ENCODE measurements around the gene TRPM7. TPM values are rescaled to one million over a fixed set of nuclear protein-coding genes. Genes with fewer than 3 reads are reported as not detected.
"Not testable (repeated sequence)": the region's sequence is repeated elsewhere in the genome, so short reads cannot be mapped to it uniquely, and the experiment has no call there.

The TRPM7 gene
- total RNA-seq, 1 donor from 2014 or later = 42.4 TPM

DNA sequence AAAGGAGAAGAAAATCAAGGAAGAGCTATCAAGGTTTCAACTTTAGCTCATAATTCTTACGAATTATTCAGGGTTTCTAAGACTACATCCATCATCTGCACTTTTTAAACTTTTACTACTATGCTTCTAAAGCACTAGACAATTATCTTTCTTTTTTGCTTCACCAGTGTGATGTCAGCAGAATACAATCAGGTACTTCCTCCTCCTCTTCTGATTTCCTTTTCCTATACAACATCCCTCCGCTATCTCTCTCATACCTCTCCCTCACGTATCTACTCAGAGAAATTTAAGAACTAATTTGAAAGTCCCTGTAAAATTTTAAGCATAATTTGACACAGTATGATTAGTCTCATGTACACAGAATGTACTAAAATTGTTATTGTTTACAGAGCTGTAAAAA is 92.8 kb downstream of the TRPM7 start:
- H3K27me3 Mint-ChIP-seq (ENCODE audit: insufficient read depth) = no peaks in the 10 kb centered on the region
- no peak for DNase-seq (ENCODE audit: low spot score)
- H3K27ac Mint-ChIP-seq = no peak overlapping the region
- H3K36me3 Mint-ChIP-seq (ENCODE audit: low read depth) = peaks cover 41% of the 10 kb centered on the region
- no peak overlapping the region for H3K4me3 Mint-ChIP-seq
- H3K9me3 Mint-ChIP-seq = no peaks in the 10 kb centered on the region
- intact Hi-C loops (cut with micrococcal nuclease) = no loop called here
- no peaks in the 10 kb centered on the region for H3K4me1 Mint-ChIP-seq (ENCODE audit: low read depth)

DNA sequence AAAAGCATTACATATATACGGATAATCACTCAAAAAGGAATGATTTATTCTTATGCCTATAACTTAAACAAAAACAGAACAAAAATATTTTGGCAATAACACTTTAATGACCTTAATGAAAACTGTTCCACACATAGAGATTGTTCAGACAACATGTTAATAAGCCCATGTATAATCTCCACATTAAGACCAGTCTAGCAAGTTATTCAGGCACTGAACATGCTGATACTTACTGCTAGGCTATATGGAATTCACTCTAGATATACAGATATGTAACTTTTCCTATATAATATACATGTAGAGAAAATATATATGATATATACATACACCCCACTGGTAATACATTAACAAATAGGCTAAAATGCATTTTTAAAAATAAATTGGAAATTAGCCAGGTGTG is 96.3 kb downstream of the TRPM7 start:
- Mint-ChIP-seq H3K4me1 (ENCODE audit: low read depth) (peaks cover 5% of the 10 kb centered on the region), H3K27me3 (ENCODE audit: insufficient read depth) (no peaks in the 10 kb centered on the region), H3K36me3 (ENCODE audit: low read depth) (peaks cover 40% of the 10 kb centered on the region), H3K4me3 (no peak overlapping the region), H3K27ac (no peak overlapping the region), H3K9me3 (no peaks in the 10 kb centered on the region)
- intact Hi-C loops (cut with micrococcal nuclease) = no loop called here
- no peak for DNase-seq (ENCODE audit: low spot score)

DNA sequence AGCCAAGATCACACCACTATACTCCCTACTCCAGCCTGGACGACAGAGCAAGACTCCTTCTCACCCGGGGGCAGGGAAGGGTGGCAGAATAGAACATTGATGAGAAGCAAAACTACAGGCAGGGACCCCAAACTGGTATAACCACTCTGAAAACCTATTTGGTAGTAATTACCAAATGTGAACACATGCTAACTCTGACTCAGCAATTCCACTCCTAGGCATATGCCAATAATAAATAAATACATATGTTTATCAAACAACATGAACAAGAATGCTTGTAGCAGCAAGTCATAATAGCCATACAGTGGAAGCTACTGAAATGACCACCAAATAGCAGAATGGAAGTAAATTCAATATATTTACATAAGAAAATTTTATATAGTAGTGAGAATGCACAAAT is 109.1 kb downstream of the TRPM7 start:
- no peak overlapping the region for H3K27ac Mint-ChIP-seq
- intact Hi-C loops (cut with micrococcal nuclease) = loop anchor here (5.0 kb wide), 1 partner anchor 35 kb away; no protein-coding TSS in a partner anchor

DNA sequence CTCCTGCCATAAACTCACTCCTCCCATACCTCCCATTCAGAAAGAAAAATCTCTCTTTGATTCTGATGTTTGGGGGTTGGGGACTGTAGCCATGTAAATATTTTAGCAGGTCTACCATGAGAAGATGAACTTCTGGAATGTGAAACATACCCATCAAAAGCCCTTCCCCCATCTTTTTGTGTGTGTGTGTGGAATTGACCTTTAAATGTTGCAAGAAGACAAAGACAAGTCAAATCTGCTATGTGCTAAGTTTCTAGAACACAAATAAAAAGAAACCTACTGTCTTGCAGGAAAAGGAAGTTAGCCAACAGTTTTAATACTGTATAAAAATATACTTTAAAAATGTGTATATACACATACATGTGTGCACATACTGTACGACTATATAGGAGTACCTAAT is 110.4 kb downstream of the TRPM7 start:
- intact Hi-C loops (cut with micrococcal nuclease) = loop anchor here (5.0 kb wide), 1 partner anchor 36 kb away; no protein-coding TSS in a partner anchor
- DNase-seq (ENCODE audit: low spot score) = no peak
- H3K4me3 Mint-ChIP-seq = no peak overlapping the region
- H3K4me1 Mint-ChIP-seq (ENCODE audit: low read depth) = peaks cover 10% of the 10 kb centered on the region
- no peaks in the 10 kb centered on the region for H3K27me3 Mint-ChIP-seq (ENCODE audit: insufficient read depth)
- H3K36me3 Mint-ChIP-seq (ENCODE audit: low read depth) = peaks cover 30% of the 10 kb centered on the region
- H3K9me3 Mint-ChIP-seq = no peaks in the 10 kb centered on the region
- H3K27ac Mint-ChIP-seq = no peak overlapping the region

More for the DNA sequence above, 109.1 kb downstream of the TRPM7 start:
- DNase-seq (ENCODE audit: low spot score) = no peak
- Mint-ChIP-seq H3K36me3 (ENCODE audit: low read depth) (peaks cover 34% of the 10 kb centered on the region), H3K9me3 (no peaks in the 10 kb centered on the region), H3K27me3 (ENCODE audit: insufficient read depth) (no peaks in the 10 kb centered on the region), H3K4me3 (no peak overlapping the region), H3K4me1 (ENCODE audit: low read depth) (peaks cover 10% of the 10 kb centered on the region)

DNA sequence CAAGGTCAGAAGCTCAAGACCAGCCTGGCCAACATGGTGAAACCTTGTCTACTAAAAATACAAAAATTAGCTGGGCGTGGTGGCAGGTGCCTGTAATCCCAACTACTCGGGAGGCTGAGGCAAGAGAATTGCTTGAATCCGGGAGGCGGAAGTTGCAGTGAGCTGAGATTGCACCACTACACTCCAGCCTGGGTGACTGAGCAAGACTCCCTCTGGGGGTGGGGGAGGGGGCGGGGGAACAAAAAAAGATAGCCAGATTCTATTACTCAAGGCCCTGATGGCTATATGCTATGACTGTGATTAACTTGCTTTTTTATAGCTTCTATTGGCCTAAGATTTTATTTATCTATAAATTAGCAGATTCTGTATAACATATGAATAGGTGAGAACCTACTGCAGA is 112.8 kb downstream of the TRPM7 start:
- not testable (repeated sequence) for DNase-seq (ENCODE audit: low spot score)

DNA sequence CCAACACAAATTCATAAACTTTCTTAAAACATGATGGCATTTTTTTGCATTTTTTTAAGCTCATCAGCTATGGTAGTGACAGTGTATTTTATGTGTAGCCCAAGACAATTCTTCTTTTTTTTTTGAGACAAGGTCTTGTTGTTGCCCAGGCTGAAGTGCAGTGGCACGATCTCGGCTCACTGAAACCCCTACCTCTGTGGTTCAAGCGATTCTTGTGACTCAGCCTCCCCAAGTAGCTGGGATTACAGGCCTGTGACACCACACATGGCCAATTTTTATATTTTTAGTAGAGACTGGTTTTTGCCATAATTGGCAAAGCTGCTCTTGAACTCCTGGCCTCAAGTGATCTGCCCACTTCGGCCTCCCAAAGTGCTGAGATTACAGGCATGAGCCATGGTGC is 122.8 kb downstream of the TRPM7 start:
- H3K4me3 Mint-ChIP-seq = no peak overlapping the region
- no peak for DNase-seq (ENCODE audit: low spot score)

More for the DNA sequence above, 112.8 kb downstream of the TRPM7 start:
- intact Hi-C loops (cut with micrococcal nuclease); H3K4me3 Mint-ChIP-seq; H3K4me1 Mint-ChIP-seq (ENCODE audit: low read depth); H3K27ac Mint-ChIP-seq; H3K27me3 Mint-ChIP-seq (ENCODE audit: insufficient read depth); H3K9me3 Mint-ChIP-seq: not testable (repeated sequence)
- H3K36me3 Mint-ChIP-seq (ENCODE audit: low read depth) = peaks cover 41% of the 10 kb centered on the region

DNA sequence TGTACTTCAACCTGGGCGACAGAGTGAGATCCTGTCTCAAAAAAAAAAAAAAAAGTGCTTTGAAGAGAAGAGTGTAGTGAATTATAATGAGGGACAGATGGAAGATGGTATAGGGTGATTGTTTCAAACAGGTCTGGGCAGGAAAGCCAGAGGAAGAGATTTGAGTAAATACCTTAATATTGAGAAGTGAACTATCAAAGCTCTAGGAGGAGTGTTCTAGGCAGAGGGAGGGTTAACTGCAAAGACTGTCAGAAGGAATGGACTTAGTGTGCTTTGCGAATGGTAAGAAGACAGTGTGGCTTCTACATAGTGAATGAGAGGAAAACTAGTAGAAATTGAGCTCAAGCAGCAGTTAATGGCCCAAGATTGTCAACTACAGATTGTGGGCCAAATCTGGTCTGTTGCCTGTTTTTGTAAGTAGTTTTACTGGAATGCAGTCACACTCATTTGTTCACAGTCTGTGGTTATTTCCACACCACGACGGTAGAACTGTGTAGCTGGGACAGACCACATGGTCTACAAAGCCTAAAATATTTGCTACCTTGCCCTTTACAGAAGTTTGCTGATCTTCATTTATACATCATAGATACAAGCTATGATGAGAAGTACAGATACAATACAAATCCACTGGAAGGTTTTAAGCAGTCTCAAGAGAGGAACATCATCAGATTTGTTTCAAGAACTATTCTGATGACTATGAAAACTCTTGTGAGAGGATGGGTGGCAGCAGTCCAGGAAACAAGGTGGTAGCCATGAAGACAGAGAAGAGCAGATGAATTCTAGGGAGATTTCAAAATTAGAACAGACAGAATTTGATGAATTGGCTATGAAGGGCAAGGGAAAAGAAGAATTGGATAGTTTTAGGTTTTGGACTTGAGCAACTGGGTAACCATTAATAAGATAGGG is 123.6 kb downstream of the TRPM7 start:
- no peaks in the 10 kb centered on the region for H3K27me3 Mint-ChIP-seq (ENCODE audit: insufficient read depth)
- peak; percentile 8 for DNase-seq (ENCODE audit: low spot score)
- H3K4me1 Mint-ChIP-seq (ENCODE audit: low read depth) = peaks cover 25% of the 10 kb centered on the region
- peaks cover 4% of the 10 kb centered on the region for H3K9me3 Mint-ChIP-seq
- peaks cover 25% of the 10 kb centered on the region for H3K36me3 Mint-ChIP-seq (ENCODE audit: low read depth)
- peak overlapping the region; percentile 87 for H3K27ac Mint-ChIP-seq
- intact Hi-C loops (cut with micrococcal nuclease) = loop anchor here (1.0 to 5.0 kb wide), 5 partner anchors 76 to 344 kb away; partner anchors contain the start of genes GABPB1 and TRPM7
- H3K4me3 Mint-ChIP-seq = peak overlapping the region; percentile 16

More for the DNA sequence above, 122.8 kb downstream of the TRPM7 start:
- Mint-ChIP-seq H3K4me1 (ENCODE audit: low read depth) (peaks cover 25% of the 10 kb centered on the region), H3K27ac (peak overlapping the region; percentile 87), H3K36me3 (ENCODE audit: low read depth) (peaks cover 28% of the 10 kb centered on the region), H3K27me3 (ENCODE audit: insufficient read depth) (no peaks in the 10 kb centered on the region), H3K9me3 (peaks cover 4% of the 10 kb centered on the region)
- intact Hi-C loops (cut with micrococcal nuclease) = loop anchor here (1.0 to 5.0 kb wide), 5 partner anchors 76 to 343 kb away; partner anchors contain the start of genes GABPB1 and TRPM7

DNA sequence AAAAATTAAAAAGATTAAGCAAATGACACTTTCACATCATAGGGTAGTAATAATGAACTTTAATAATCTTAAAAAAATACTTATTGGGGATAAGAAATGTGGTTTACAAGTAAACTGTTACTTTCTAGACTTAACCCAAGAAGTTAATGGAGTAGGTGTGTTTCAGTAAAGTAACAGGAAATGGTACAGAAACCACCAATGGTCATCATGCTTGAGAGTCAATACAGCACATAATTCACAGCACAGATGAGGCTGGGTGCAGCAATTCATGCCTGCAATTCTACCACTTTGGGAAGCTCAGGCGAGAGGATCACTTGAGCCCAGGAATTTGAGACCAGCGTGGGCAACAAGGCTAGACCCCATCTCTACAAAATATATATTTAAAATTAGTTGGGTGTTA is 128.6 kb downstream of the TRPM7 start:
- Mint-ChIP-seq H3K36me3 (ENCODE audit: low read depth) (peaks cover 26% of the 10 kb centered on the region), H3K27me3 (ENCODE audit: insufficient read depth) (no peaks in the 10 kb centered on the region), H3K9me3 (no peaks in the 10 kb centered on the region), H3K4me3 (no peak overlapping the region), H3K27ac (no peak overlapping the region), H3K4me1 (ENCODE audit: low read depth) (peaks cover 35% of the 10 kb centered on the region)
- intact Hi-C loops (cut with micrococcal nuclease) = no loop called here
- DNase-seq (ENCODE audit: low spot score) = no peak

DNA sequence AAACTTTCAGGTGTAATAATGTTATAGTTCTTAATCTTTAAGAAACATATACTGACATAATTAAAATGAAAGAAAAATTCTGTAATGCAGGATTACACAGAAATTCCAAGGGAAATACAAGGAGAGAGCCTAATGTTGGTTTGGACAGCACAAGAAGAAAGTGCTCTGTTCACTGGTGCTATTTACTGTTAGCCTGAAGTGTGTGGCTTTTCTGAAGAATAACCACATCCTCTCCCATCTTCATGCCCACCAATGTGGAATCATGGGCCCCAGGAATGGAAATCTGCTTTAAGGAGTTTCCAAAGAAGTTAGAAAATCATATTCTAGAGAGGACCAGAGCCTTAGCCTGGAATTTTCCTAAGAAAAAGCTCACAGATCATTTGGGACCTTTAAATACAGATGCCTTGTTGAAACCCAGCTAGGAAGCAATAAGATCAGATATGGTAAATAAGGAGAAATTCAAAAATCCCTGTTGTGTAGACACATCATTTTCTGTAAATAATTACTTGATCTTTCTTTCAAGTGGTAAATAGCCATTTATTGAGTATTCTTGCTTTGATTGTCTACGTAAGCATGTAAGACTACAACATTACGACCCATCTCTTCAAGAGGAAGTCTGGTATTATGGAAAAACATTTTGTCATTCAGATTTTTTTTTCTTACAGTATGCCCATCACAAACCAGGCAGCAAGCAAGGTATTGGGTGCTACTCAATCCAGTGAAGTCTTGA is 129.8 kb downstream of the TRPM7 start:
- Mint-ChIP-seq H3K27ac (peak overlapping the region; percentile 68), H3K4me1 (ENCODE audit: low read depth) (peaks cover 32% of the 10 kb centered on the region), H3K36me3 (ENCODE audit: low read depth) (peaks cover 18% of the 10 kb centered on the region), H3K27me3 (ENCODE audit: insufficient read depth) (no peaks in the 10 kb centered on the region), H3K4me3 (no peak overlapping the region), H3K9me3 (no peaks in the 10 kb centered on the region)
- DNase-seq (ENCODE audit: low spot score) = no peak
- intact Hi-C loops (cut with micrococcal nuclease) = no loop called here

DNA sequence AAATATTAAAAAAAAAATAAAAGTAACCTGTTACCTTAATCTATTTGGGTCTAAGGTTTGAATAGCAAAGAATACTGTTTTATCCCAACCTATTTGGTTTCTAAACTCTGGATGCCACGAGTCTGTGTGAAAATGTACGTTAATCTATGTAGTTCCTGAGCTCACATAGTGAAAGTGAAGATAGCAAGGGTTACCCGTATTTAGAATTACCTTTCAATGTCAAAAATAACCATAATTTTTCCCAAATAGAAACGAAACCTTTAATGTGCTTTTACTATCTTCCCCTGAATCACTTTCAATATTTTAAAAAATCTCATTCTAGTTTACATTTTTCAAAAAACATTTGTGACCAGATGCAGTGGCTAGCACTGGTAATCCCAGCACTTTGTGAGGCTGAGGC is 134.4 kb downstream of the TRPM7 start:
- Mint-ChIP-seq H3K4me3 (no peak overlapping the region), H3K9me3 (no peaks in the 10 kb centered on the region), H3K27me3 (ENCODE audit: insufficient read depth) (no peaks in the 10 kb centered on the region), H3K36me3 (ENCODE audit: low read depth) (peaks cover 13% of the 10 kb centered on the region), H3K4me1 (ENCODE audit: low read depth) (peaks cover 21% of the 10 kb centered on the region), H3K27ac (no peak overlapping the region)
- DNase-seq (ENCODE audit: low spot score) = no peak
- intact Hi-C loops (cut with micrococcal nuclease) = no loop called here

DNA sequence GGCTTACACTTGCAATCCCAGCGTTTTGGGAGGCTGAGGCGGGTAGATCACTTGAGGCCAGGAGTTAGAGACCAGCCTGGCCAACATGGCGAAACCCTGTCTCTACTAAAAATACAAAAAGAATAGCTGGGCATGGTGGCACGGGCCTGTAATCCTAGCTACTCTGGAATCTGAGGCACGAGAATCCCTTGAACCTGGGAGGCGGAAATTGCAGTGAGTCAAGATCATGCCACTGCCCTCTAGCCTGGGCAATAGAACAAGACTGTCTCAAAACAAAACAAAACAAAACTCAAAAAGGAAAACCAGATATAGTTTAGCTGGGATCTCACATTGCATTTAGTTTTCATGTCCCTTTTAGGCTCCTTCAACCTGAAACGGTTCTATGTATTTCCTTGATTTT is 137.3 kb downstream of the TRPM7 start:
- Mint-ChIP-seq H3K4me1 (ENCODE audit: low read depth) (peaks cover 6% of the 10 kb centered on the region), H3K36me3 (ENCODE audit: low read depth) (peaks cover 4% of the 10 kb centered on the region), H3K9me3 (no peaks in the 10 kb centered on the region), H3K27ac (no peak overlapping the region), H3K27me3 (ENCODE audit: insufficient read depth) (peaks cover 8% of the 10 kb centered on the region), H3K4me3 (no peak overlapping the region)
- DNase-seq (ENCODE audit: low spot score) = no peak
- intact Hi-C loops (cut with micrococcal nuclease) = no loop called here

DNA sequence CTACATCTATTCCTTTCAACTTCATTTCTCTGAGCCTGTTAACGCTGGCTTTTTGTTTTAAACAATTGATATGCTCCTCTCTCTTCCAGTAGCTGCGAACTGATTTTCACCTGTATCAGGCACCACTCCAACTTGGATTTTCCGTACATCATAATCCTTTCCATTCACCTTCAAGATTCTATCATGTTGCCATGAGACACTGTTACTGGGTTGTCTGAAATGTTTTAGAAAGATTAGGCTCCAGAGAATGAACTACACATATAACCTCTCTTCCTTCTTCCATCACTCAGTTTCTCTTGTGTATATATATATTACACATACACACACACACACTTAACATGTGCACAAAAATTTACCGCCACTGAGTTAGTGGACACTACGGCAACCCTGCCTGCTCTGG is 140.0 kb downstream of the TRPM7 start, which contains the start of gene USP50:
Gene USP50, minus strand, starts transcription at position 101 of the 400 bp plus-strand sequence. CDS start 141 bp downstream, outside the sequence.
- peaks cover 8% of the 10 kb centered on the region for H3K27me3 Mint-ChIP-seq (ENCODE audit: insufficient read depth)
- no peaks in the 10 kb centered on the region for H3K9me3 Mint-ChIP-seq
- H3K36me3 Mint-ChIP-seq (ENCODE audit: low read depth) = no peaks in the 10 kb centered on the region
- no peak within 1 kb of the TSS for H3K27ac Mint-ChIP-seq
- no peaks in the 10 kb centered on the region for H3K4me1 Mint-ChIP-seq (ENCODE audit: low read depth)
- intact Hi-C loops (cut with micrococcal nuclease) = no loop called here
- no peak within 1 kb of the TSS for H3K4me3 Mint-ChIP-seq
- no peak for DNase-seq (ENCODE audit: low spot score)

DNA sequence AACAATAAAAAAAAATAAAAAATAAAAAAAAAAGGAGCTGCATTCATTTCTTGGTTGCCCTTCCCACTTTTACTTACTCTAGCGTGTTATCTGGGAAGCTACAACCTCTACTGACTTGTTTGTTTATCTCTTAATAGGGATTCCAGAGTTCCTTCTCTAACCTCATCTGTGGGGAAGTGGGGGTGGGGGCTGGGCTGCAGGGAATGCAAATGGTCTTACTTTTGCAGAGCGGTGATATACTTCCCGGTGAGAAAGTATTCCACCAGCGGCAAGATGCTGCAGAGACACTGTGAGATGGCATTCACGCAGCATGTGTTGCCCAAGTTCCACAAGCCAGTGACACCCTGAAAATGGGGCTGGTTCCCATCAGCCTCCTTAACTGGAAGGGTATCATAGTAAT is 142.2 kb downstream of the TRPM7 start:
- H3K27me3 Mint-ChIP-seq (ENCODE audit: insufficient read depth) = peaks cover 8% of the 10 kb centered on the region
- no peaks in the 10 kb centered on the region for H3K4me1 Mint-ChIP-seq (ENCODE audit: low read depth)
- no peaks in the 10 kb centered on the region for H3K9me3 Mint-ChIP-seq
- no peak overlapping the region for H3K4me3 Mint-ChIP-seq
- no peak overlapping the region for H3K27ac Mint-ChIP-seq
- intact Hi-C loops (cut with micrococcal nuclease) = no loop called here
- no peak for DNase-seq (ENCODE audit: low spot score)
- no peaks in the 10 kb centered on the region for H3K36me3 Mint-ChIP-seq (ENCODE audit: low read depth)
